ENCODE data around the gene SPAG8.

SPAG8 gene

GRCh38 chr9:35763803-35764202, 48.3 kb downstream of the SPAG8 start:
- H3K36me3 ChIP-seq (ENCODE audit: control insufficient read depth, low read depth, low read length) = no peaks in the 10 kb centered on the region
- no peaks in the 10 kb centered on the region for H3K27me3 ChIP-seq (ENCODE audit: control insufficient read depth, insufficient read depth, low read length)
- H3K27ac ChIP-seq (ENCODE audit: low read length) = no peak overlapping the region
- no peaks in the 10 kb centered on the region for H3K9me3 ChIP-seq (ENCODE audit: control insufficient read depth, low read depth, low read length)
- no peak overlapping the region for H3K4me3 ChIP-seq (ENCODE audit: low read length)
- no peak overlapping the region for H3K9ac ChIP-seq (ENCODE audit: low read length)
- no peaks in the 10 kb centered on the region for H3K4me1 ChIP-seq (ENCODE audit: control insufficient read depth, low read depth, low read length)

DNA sequence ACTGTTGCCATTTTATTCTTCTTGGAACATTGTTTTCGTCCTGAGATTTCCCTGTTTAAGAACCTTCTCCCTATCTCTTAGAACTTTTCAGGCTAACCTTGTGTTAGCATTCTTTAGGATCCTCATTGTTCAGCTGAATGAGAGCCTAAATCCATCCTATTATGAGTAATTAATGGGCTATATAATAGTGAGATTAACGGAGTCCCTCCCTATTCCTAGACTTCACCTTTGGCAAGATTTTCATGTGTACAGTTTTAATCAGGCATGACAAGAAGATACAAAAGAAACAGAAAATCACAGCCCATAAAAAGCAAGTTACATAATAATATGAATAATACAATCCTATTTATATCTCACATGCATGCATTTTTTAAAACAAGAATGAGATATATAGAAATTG, 48.9 kb downstream of the SPAG8 start:
- H3K9ac ChIP-seq (ENCODE audit: low read length) = no peak overlapping the region
- no peaks in the 10 kb centered on the region for H3K27me3 ChIP-seq (ENCODE audit: control insufficient read depth, insufficient read depth, low read length)
- peaks cover 2% of the 10 kb centered on the region for H3K4me1 ChIP-seq (ENCODE audit: control insufficient read depth, low read depth, low read length)
- no peak overlapping the region for H3K27ac ChIP-seq (ENCODE audit: low read length)
- H3K9me3 ChIP-seq (ENCODE audit: control insufficient read depth, low read depth, low read length) = no peaks in the 10 kb centered on the region
- no peak overlapping the region for H3K4me3 ChIP-seq (ENCODE audit: low read length)
- H3K36me3 ChIP-seq (ENCODE audit: control insufficient read depth, low read depth, low read length) = no peaks in the 10 kb centered on the region

DNA sequence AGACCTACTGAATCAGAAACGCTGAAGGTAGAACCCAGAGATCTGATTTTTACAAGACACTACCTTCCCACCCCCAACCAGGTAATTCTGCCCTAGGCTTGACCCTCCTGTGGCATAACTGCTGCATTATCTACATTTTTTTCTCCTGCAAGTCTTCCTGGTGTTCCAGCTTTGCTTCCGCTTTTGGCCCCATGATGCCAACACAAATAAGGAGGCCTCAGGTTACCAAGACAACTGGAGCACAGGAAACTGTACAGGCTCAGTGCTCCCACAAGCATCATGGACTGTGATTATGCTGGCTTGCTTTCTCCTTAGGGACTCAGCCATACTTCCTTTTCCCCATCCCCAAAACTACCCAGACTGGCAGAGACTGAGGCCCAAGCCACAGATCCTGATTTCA, 51.4 kb downstream of the SPAG8 start:
- Histone ChIP-seq H3K4me1 (ENCODE audit: control insufficient read depth, low read depth, low read length) (peaks cover 6% of the 10 kb centered on the region), H3K27me3 (ENCODE audit: control insufficient read depth, insufficient read depth, low read length) (no peaks in the 10 kb centered on the region), H3K9me3 (ENCODE audit: control insufficient read depth, low read depth, low read length) (no peaks in the 10 kb centered on the region), H3K4me3 (ENCODE audit: low read length) (no peak overlapping the region), H3K36me3 (ENCODE audit: control insufficient read depth, low read depth, low read length) (no peaks in the 10 kb centered on the region), H3K27ac (ENCODE audit: low read length) (no peak overlapping the region), H3K9ac (ENCODE audit: low read length) (no peak overlapping the region)

DNA sequence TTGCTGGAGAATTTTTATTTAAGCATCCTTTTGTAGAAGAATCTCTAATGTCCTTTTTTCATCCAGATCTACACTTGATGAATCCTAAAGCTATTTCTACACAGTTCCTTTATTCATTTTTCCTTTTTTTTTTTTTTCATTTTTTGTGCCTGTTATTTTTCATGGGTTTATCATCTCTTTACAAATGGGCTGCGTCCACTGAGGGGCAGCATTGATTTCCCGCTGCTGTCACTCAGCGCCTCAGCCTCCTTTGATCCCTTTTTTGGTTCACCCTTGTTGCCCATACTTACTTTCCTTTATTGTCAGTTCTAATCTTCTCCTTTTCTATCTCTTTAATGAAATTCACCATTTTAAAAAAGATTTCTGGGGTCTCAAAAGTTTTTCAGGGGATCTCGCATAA, 52.3 kb downstream of the SPAG8 start:
- Histone ChIP-seq H3K4me1 (ENCODE audit: control insufficient read depth, low read depth, low read length) (peaks cover 6% of the 10 kb centered on the region), H3K4me3 (ENCODE audit: low read length) (no peak overlapping the region), H3K27ac (ENCODE audit: low read length) (no peak overlapping the region), H3K36me3 (ENCODE audit: control insufficient read depth, low read depth, low read length) (no peaks in the 10 kb centered on the region), H3K9me3 (ENCODE audit: control insufficient read depth, low read depth, low read length) (no peaks in the 10 kb centered on the region), H3K9ac (ENCODE audit: low read length) (no peak overlapping the region), H3K27me3 (ENCODE audit: control insufficient read depth, insufficient read depth, low read length) (no peaks in the 10 kb centered on the region)

Measured in iPS-18a (cell line).